GM12878 (cell line): ENCODE data around the gene ARMC3. TPM values are rescaled to one million over a fixed set of nuclear protein-coding genes. Genes with fewer than 3 reads are reported as not detected.

Experiments
- ATAC-seq: fragments of 200-7000 bp; cut with Tn5 transposase; 3 replicates; pipeline ENCODE4 v1.9.1; 2020; ENCODE audit warnings: mild to moderate bottlenecking, moderate library complexity
- BruUV-seq: library from RNA; stranded (reverse); fragments of 400-500 nt; replicated peaks from 2 replicates; lab custom pipeline; 2021; lab: Mats Ljungman, UMichigan
- CTCF ChIA-PET: fragments of 300-600 bp; sonication (Branson Sonifier 250); formaldehyde crosslinking; extraction: SDS; loops from one replicate; lab custom pipeline; 2021; ENCODE audit warnings: inconsistent platforms; lab: Yijun Ruan, JAX
- POLR2A ChIA-PET: fragments of 350-600 bp; formaldehyde crosslinking; extraction: SDS; loops from one replicate; lab custom pipeline; 2021; ENCODE audit warnings: inconsistent platforms; lab: Charles Lee
- RAD21 ChIA-PET: fragments of 300-600 bp; sonication (Branson Sonifier 250); formaldehyde crosslinking; loops from one replicate; lab custom pipeline; 2023; ENCODE audit warnings: antibody characterized with exemption; ENCODE audit not compliant: unreplicated experiment; lab: Charles Lee
- SMC1A ChIA-PET: fragments of 300-600 bp; sonication (Branson Sonifier 250); formaldehyde crosslinking; loops from one replicate; lab custom pipeline; 2023; ENCODE audit not compliant: unreplicated experiment, uncharacterized antibody; lab: Charles Lee
- DNase-seq: peaks from one replicate; pipeline ENCODE4 v3.0.0-alpha.2; 2011; ENCODE audit warnings: low read depth, low spot score
- FAIRE-seq: peaks from 3 replicates; lab custom pipeline; 2011; peaks lifted over from hg19 to GRCh38; lab: Jason Lieb, UNC
- H2AFZ ChIP-seq: 2 replicates; pipeline ENCODE4 v1.6.0; 2011; ENCODE audit warnings: low read depth, low read length, control low read depth; ENCODE audit not compliant: control insufficient read depth
- H3K27ac ChIP-seq: 2 replicates; pipeline ENCODE4 v1.5.1; 2011; ENCODE audit warnings: control low read depth; ENCODE audit not compliant: control insufficient read depth, insufficient read depth
- H3K27me3 ChIP-seq, 2 experiments: replicated peaks in 1 of 2; 2 replicates each; pipeline versions ENCODE4 v1.6.0 to v1.6.1; 2011; ENCODE audit warnings: low read length in 1 of 2; ENCODE audit not compliant: control insufficient read depth in 2 of 2, insufficient read depth in 2 of 2
- H3K36me3 ChIP-seq, 2 experiments: 2 replicates each; pipeline ENCODE4 v1.5.1; 2011; ENCODE audit warnings: low read length in 1 of 2; ENCODE audit not compliant: control insufficient read depth in 2 of 2, insufficient read depth in 2 of 2
- H3K4me1 ChIP-seq: 2 replicates; pipeline ENCODE4 v1.6.1; 2011; ENCODE audit warnings: mild to moderate bottlenecking, low read length, moderate library complexity, mixed read lengths; ENCODE audit not compliant: control insufficient read depth, insufficient read depth
- H3K4me2 ChIP-seq: 2 replicates; pipeline ENCODE4 v1.6.0; 2011; ENCODE audit warnings: control low read depth; ENCODE audit not compliant: control insufficient read depth, insufficient read depth
- H3K4me3 ChIP-seq: fragments of 200-600 bp; sonication (generic); 2 replicates; pipeline ENCODE4 v1.5.1; 2016
- H3K79me2 ChIP-seq: 2 replicates; pipeline ENCODE4 v1.6.0; 2011; ENCODE audit warnings: low read length; ENCODE audit not compliant: control insufficient read depth, insufficient read depth
- H3K9ac ChIP-seq: 2 replicates; pipeline ENCODE4 v1.8.0; 2011; ENCODE audit warnings: low read length, control low read depth, mixed read lengths; ENCODE audit not compliant: control insufficient read depth, insufficient read depth
- H3K9me3 ChIP-seq: replicated peaks from 3 replicates; pipeline ENCODE4 v1.5.1; 2011; ENCODE audit warnings: mild to moderate bottlenecking, low read length; ENCODE audit not compliant: control insufficient read depth, insufficient read depth
- H4K20me1 ChIP-seq: 2 replicates; pipeline ENCODE4 v1.6.0; 2011; ENCODE audit not compliant: control insufficient read depth, insufficient read depth
- CEBPZ ChIP-seq: fragments of 150-350 bp; IDR thresholded peaks from 2 replicates; pipeline ENCODE4 v1.6.1; 2016; ENCODE audit warnings: low read depth, low read length
- HDAC2 ChIP-seq: fragments of 200-600 bp; sonication (generic); IDR thresholded peaks from 2 replicates; pipeline ENCODE4 v1.6.1; 2017
- WGBS: methylation state at CpG from one replicate; pipeline ENCODE4 v1.1.6; 2016; ENCODE audit warnings: low lambda C conversion rate; ENCODE audit not compliant: insufficient replicate concordance, insufficient coverage; ENCODE audit errors: missing lambda C conversion rate; 5-methylcytosine and 5-hydroxymethylcytosine counted together
- in situ Hi-C: fragments of 300-500 bp; cut with MboI; formaldehyde crosslinking; loops from 9 replicates; pipeline ENCODE4 v1.14.3; 2018; ENCODE audit warnings: mixed read lengths
- intact Hi-C: fragments of 100-400 bp; cut with micrococcal nuclease; formaldehyde crosslinking; loops from one replicate; pipeline ENCODE4 v1.14.2; 2022; ENCODE audit not compliant: unreplicated experiment
- polyA plus RNA-seq, 11 experiments: library from polyadenylated mRNA; depleted of rRNA in 4 of 11; unstranded in 6 of 11; stranded (reverse) in 5 of 11; fragments of >200 nt; fragmentation: Nextera tagmentation in 4 of 11; fragmentation: Illumina TruSeq in 1 of 11; extraction: Ambion mirVana in 4 of 11; extraction: Trizol in 1 of 11; gene quantifications; 1 replicate in 1 of 11; 2 replicates in 10 of 11; pipeline versions ENCODE4 v1.2.1 to v1.2.3, GENCODE V29; 2011 to 2016; ENCODE audit warnings: inconsistent platforms in 2 of 11, missing spikeins in 2 of 11, low read depth in 1 of 11
- total RNA-seq, 4 experiments: library from RNA; depleted of rRNA in 3 of 4; stranded (reverse); fragments of >200 nt in 3 of 4; fragmentation: Illumina TruSeq in 1 of 4; extraction: Trizol in 1 of 4; gene quantifications; 2 replicates each; pipeline versions ENCODE4 v1.2.1 to v1.2.3, GENCODE V29; 2013 to 2021

ARMC3 gene
- total and polyA plus RNA-seq, 10 of the 15 experiments (the other 5 are each of a cell fraction or from before 2014, with no cell fraction given) = 0.01 to 0.06 TPM; not detected in 8

GRCh38 chr10:22911067-22911466 lies 16.8 kb upstream of the ARMC3 start:
- ChIA-PET SMC1A (interaction anchor here (1.3 kb wide), 1 partner anchor 16 kb away, joined by 3 read pairs; no protein-coding TSS in a partner anchor), RAD21 (no interaction called here), POLR2A (no interaction called here), CTCF (no interaction called here)
- no peaks in the 10 kb centered on the region for H3K36me3 ChIP-seq
- no peak overlapping the region for H3K9ac ChIP-seq
- no peaks in the 10 kb centered on the region for H4K20me1 ChIP-seq
- peaks cover 3% of the 10 kb centered on the region; the same call in 2 of the 3 replicates for H3K9me3 ChIP-seq
- no peaks in the 10 kb centered on the region for H3K4me1 ChIP-seq
- no peak for FAIRE-seq
- BruUV-seq = no TSS peak
- no peaks in the 10 kb centered on the region for H3K27me3 ChIP-seq
- in situ Hi-C loops (no loop called here), intact Hi-C loops (no loop called here)
- no peak for TF ChIP-seq HDAC2
- TF ChIP-seq CEBPZ = no peak
- no peak overlapping the region for H3K4me3 ChIP-seq
- no peak overlapping the region for H3K27ac ChIP-seq
- no peak overlapping the region for H2AFZ ChIP-seq
- H3K4me2 ChIP-seq = no peak overlapping the region
- H3K79me2 ChIP-seq = no peaks in the 10 kb centered on the region
- no peak for ATAC-seq
- DNase-seq = no peak
- WGBS = 50% methylated on average over 1 of the region's 1 CpG
